ENCODE data around the gene MCU.

- TF ChIP-seq CTCF (IDR thresholded peaks at IDR 0.05) (no peak), POLR2A (IDR thresholded peaks at IDR 0.05) (no peak)
Observed at GRCh38 chr10:72740528-72740927, 48.6 kb downstream of the MCU start.
